WTC11 (cell line): ENCODE measurements around the gene NAALADL2. TPM values are rescaled to one million over a fixed set of nuclear protein-coding genes. Genes with fewer than 3 reads are reported as not detected.
A peak's percentile ranks its signal among the peaks of the same experiment; 100 is the strongest.

Experiments used
- ATAC-seq: fragments of 200-7000 bp; cut with Tn5 transposase; 2 replicates; pipeline ENCODE4 v1.10.0; 2021; ENCODE audit warnings: mild to moderate bottlenecking, moderate library complexity
- CTCF ChIA-PET: fragments of 300-600 bp; sonication (Branson Sonifier 250); formaldehyde crosslinking; loops from one replicate; lab custom pipeline; 2021; ENCODE audit warnings: antibody characterized with exemption; lab: Charles Lee
- POLR2A ChIA-PET: fragments of 350-600 bp; sonication (Branson Sonifier 250); formaldehyde crosslinking; loops from one replicate; lab custom pipeline; 2021; ENCODE audit warnings: antibody characterized with exemption; lab: Charles Lee
- DNase-seq: peaks from one replicate; pipeline ENCODE4 v3.0.0; 2021; ENCODE audit warnings: low spot score
- H3K27ac Mint-ChIP-seq: 2 replicates; pipeline ENCODE4 v1.8.0; 2021; ENCODE audit warnings: mixed read lengths
- H3K27me3 Mint-ChIP-seq: 2 replicates; pipeline ENCODE4 v1.8.0; 2021; ENCODE audit warnings: low read depth, mild to moderate bottlenecking, moderate library complexity, mixed read lengths
- H3K36me3 Mint-ChIP-seq: 2 replicates; pipeline ENCODE4 v1.8.0; 2021; ENCODE audit warnings: mixed read lengths
- H3K4me1 Mint-ChIP-seq: 2 replicates; pipeline ENCODE4 v1.8.0; 2022; ENCODE audit warnings: mixed read lengths
- H3K4me3 Mint-ChIP-seq: 2 replicates; pipeline ENCODE4 v1.8.0; 2021; ENCODE audit warnings: mild to moderate bottlenecking, moderate library complexity, mixed read lengths
- H3K9me3 Mint-ChIP-seq: 2 replicates; pipeline ENCODE4 v1.8.0; 2021; ENCODE audit warnings: mixed read lengths
- ARID4B ChIP-seq: sonication (generic); formaldehyde crosslinking; IDR thresholded peaks from 2 replicates; pipeline ENCODE4 v1.8.0; 2023; ENCODE audit warnings: missing genetic modification reagents, mild to moderate bottlenecking, borderline replicate concordance
- ATF1 ChIP-seq: sonication (generic); formaldehyde crosslinking; IDR thresholded peaks from 2 replicates; pipeline ENCODE4 v1.8.1; 2023; ENCODE audit warnings: mild to moderate bottlenecking, moderate library complexity, missing genetic modification reagents
- ATF2 ChIP-seq: sonication (generic); formaldehyde crosslinking; IDR thresholded peaks from 2 replicates; pipeline ENCODE4 v1.8.1; 2022; ENCODE audit warnings: low read depth, missing genetic modification reagents, borderline replicate concordance
- ATF3 ChIP-seq: sonication (generic); formaldehyde crosslinking; conservative IDR thresholded peaks from 2 replicates; pipeline ENCODE4 v1.8.1; 2022; ENCODE audit warnings: mild to moderate bottlenecking, missing genetic modification reagents
- CBFB ChIP-seq: sonication (generic); formaldehyde crosslinking; IDR thresholded peaks from 2 replicates; pipeline ENCODE4 v1.8.1; 2022; ENCODE audit warnings: mild to moderate bottlenecking, low read depth, missing genetic modification reagents
- CREM ChIP-seq: sonication (generic); formaldehyde crosslinking; IDR thresholded peaks from 2 replicates; pipeline ENCODE4 v1.8.1; 2022; ENCODE audit warnings: mild to moderate bottlenecking, missing genetic modification reagents, moderate library complexity
- ELF4 ChIP-seq: sonication (generic); formaldehyde crosslinking; IDR thresholded peaks from 2 replicates; pipeline ENCODE4 v1.8.1; 2022; ENCODE audit warnings: low read depth, mild to moderate bottlenecking, moderate library complexity, missing genetic modification reagents
- FOXJ3 ChIP-seq: sonication (generic); formaldehyde crosslinking; IDR thresholded peaks from 2 replicates; pipeline ENCODE4 v1.9.0; 2021; ENCODE audit warnings: missing genetic modification reagents, mild to moderate bottlenecking, borderline replicate concordance
- FOXP4 ChIP-seq: sonication (generic); formaldehyde crosslinking; IDR thresholded peaks from 2 replicates; pipeline ENCODE4 v1.8.0; 2022; ENCODE audit warnings: mild to moderate bottlenecking, missing genetic modification reagents
- GRHL2 ChIP-seq: fragments of 250-450 bp; sonication (Bioruptor Pico); IDR thresholded peaks from 2 replicates; pipeline ENCODE4 v1.8.0; 2022; ENCODE audit warnings: mild to moderate bottlenecking, moderate library complexity; ENCODE audit not compliant: insufficient replicate concordance, severe bottlenecking
- MAX ChIP-seq: sonication (generic); formaldehyde crosslinking; IDR thresholded peaks from 2 replicates; pipeline ENCODE4 v1.8.0; 2022; ENCODE audit warnings: mild to moderate bottlenecking, missing genetic modification reagents
- NFYB ChIP-seq: sonication (generic); formaldehyde crosslinking; conservative IDR thresholded peaks from 2 replicates; pipeline ENCODE4 v1.8.0; 2022; ENCODE audit warnings: low read depth, missing genetic modification reagents
- NR1H2 ChIP-seq: sonication (generic); formaldehyde crosslinking; IDR thresholded peaks from 2 replicates; pipeline ENCODE4 v1.9.0; 2021; ENCODE audit warnings: mild to moderate bottlenecking, moderate library complexity, missing genetic modification reagents
- NR2C2 ChIP-seq: sonication (generic); formaldehyde crosslinking; IDR thresholded peaks from 2 replicates; pipeline ENCODE4 v1.8.0; 2022; ENCODE audit warnings: mild to moderate bottlenecking, missing genetic modification reagents
- SMAD3 ChIP-seq: sonication (generic); formaldehyde crosslinking; IDR thresholded peaks from 2 replicates; pipeline ENCODE4 v1.8.0; 2022; ENCODE audit warnings: missing genetic modification reagents, mild to moderate bottlenecking, borderline replicate concordance
- SOX15 ChIP-seq: fragments of 250-450 bp; sonication (Bioruptor Pico); IDR thresholded peaks from 2 replicates; pipeline ENCODE4 v1.9.0; 2021; ENCODE audit warnings: mild to moderate bottlenecking
- ZBTB43 ChIP-seq: sonication (generic); formaldehyde crosslinking; IDR thresholded peaks from 2 replicates; pipeline ENCODE4 v1.8.1; 2023; ENCODE audit warnings: mild to moderate bottlenecking, missing genetic modification reagents
- ZNF219 ChIP-seq: sonication (generic); formaldehyde crosslinking; IDR thresholded peaks from 2 replicates; pipeline ENCODE4 v1.8.0; 2023; ENCODE audit warnings: missing genetic modification reagents, mild to moderate bottlenecking, borderline replicate concordance
- ZNF281 ChIP-seq: sonication (generic); formaldehyde crosslinking; IDR thresholded peaks from 2 replicates; pipeline ENCODE4 v1.8.0; 2023; ENCODE audit warnings: mild to moderate bottlenecking, missing genetic modification reagents
- ZNF317 ChIP-seq: sonication (generic); formaldehyde crosslinking; IDR thresholded peaks from 2 replicates; pipeline ENCODE4 v1.8.1; 2023; ENCODE audit warnings: low read depth, mild to moderate bottlenecking, moderate library complexity, missing genetic modification reagents, borderline replicate concordance
- ZNF396 ChIP-seq: fragments of 250-450 bp; sonication (Bioruptor Pico); IDR thresholded peaks from 2 replicates; pipeline ENCODE4 v1.8.0; 2021; ENCODE audit warnings: mild to moderate bottlenecking, moderate library complexity, borderline replicate concordance
- ZNF423 ChIP-seq: fragments of 250-450 bp; sonication (Bioruptor Pico); IDR thresholded peaks from 2 replicates; pipeline ENCODE4 v2.1.2; 2022; ENCODE audit warnings: mild to moderate bottlenecking, moderate library complexity
- ZNF512 ChIP-seq: sonication (generic); formaldehyde crosslinking; IDR thresholded peaks from 2 replicates; pipeline ENCODE4 v1.8.1; 2022; ENCODE audit warnings: missing genetic modification reagents, borderline replicate concordance
- total RNA-seq: library from RNA; stranded (reverse); gene quantifications from 3 replicates; pipeline ENCODE4 v1.2.3, GENCODE V29; 2021

The NAALADL2 gene
- total RNA-seq, 1 experiment from 2014 or later: 1.2 TPM

- no peak for TF ChIP-seq ZNF281
- TF ChIP-seq ATF1: no peak
- TF ChIP-seq GRHL2 (CRISPR knock-in tag): no peak
- no peak for TF ChIP-seq FOXP4
- TF ChIP-seq ARID4B (CRISPR knock-in tag): no peak
- TF ChIP-seq NR2C2 (CRISPR knock-in tag): no peak
- TF ChIP-seq ELF4 (CRISPR knock-in tag): no peak
- no peak for TF ChIP-seq ZNF219
- no peak for TF ChIP-seq CREM (CRISPR knock-in tag)
- TF ChIP-seq NR1H2 (CRISPR knock-in tag): no peak
Measured at GRCh38 chr3:174858353-174858752, 781 bp upstream of the NAALADL2 start (continued).

GRCh38 chr3:174859756-174860155, 622 bp downstream of the NAALADL2 start:
- ChIA-PET CTCF (no interaction called here), POLR2A (interaction anchor here (0.6 kb wide), 1 partner anchor 320 kb away, joined by 3 read pairs; no protein-coding TSS in a partner anchor)
- H3K4me3 Mint-ChIP-seq: no peak overlapping the region
- H3K4me1 Mint-ChIP-seq: peaks cover 31% of the 10 kb centered on the region
- H3K27me3 Mint-ChIP-seq: no peaks in the 10 kb centered on the region
- no peaks in the 10 kb centered on the region for H3K9me3 Mint-ChIP-seq
- peak overlapping the region; percentile 24; the same call in 1 of the 2 replicates for H3K27ac Mint-ChIP-seq
- H3K36me3 Mint-ChIP-seq: no peaks in the 10 kb centered on the region
- ATAC-seq: no peak
- DNase-seq: no peak
- TF ChIP-seq ZNF423 (CRISPR knock-in tag) (no peak), ATF3 (CRISPR knock-in tag) (no peak), ATF2 (CRISPR knock-in tag) (no peak), NFYB (CRISPR knock-in tag) (no peak), ZNF317 (CRISPR knock-in tag) (no peak), SMAD3 (CRISPR knock-in tag) (no peak), ZBTB43 (no peak), FOXJ3 (CRISPR knock-in tag) (no peak), SOX15 (CRISPR knock-in tag) (no peak), ZNF396 (CRISPR knock-in tag) (no peak), MAX (CRISPR knock-in tag) (no peak), CBFB (no peak), ZNF512 (CRISPR knock-in tag) (no peak)
